ENCODE results near the gene TMEM179.
"Not testable (repeated sequence)": the region's sequence is repeated elsewhere in the genome, so short reads cannot be mapped to it uniquely, and the experiment has no call there.

The TMEM179 gene

GRCh38 chr14:104604458-104605449 lies at the start of gene TMEM179:
Gene TMEM179 (minus strand): TSS chr14:104604772. CDS start chr14:104604741, 31 bp downstream.
- in situ Hi-C loops (cut with MboI; ENCODE audit: low sequenced_read_pairs): no loop called here

GRCh38 chr14:104654119-104654518 lies 49.5 kb upstream of the TMEM179 start:
- in situ Hi-C loops (cut with MboI; ENCODE audit: low sequenced_read_pairs): no loop called here

- in situ Hi-C loops (cut with MboI; ENCODE audit: low sequenced_read_pairs): not testable (repeated sequence)
Measured at GRCh38 chr14:104653130-104653920, 48.8 kb upstream of the TMEM179 start.

- in situ Hi-C loops (cut with MboI; ENCODE audit: low sequenced_read_pairs): no loop called here
Measured at GRCh38 chr14:104652386-104652785, 47.8 kb upstream of the TMEM179 start.

- in situ Hi-C loops (cut with MboI; ENCODE audit: low sequenced_read_pairs): no loop called here
Measured at GRCh38 chr14:104651876-104652260, 47.3 kb upstream of the TMEM179 start.

- in situ Hi-C loops (cut with MboI; ENCODE audit: low sequenced_read_pairs): no loop called here
Measured at GRCh38 chr14:104650981-104651875, 46.7 kb upstream of the TMEM179 start.

GRCh38 chr14:104650057-104650980 lies 45.7 kb upstream of the TMEM179 start:
- in situ Hi-C loops (cut with MboI; ENCODE audit: low sequenced_read_pairs): no loop called here

GRCh38 chr14:104647467-104648043 lies 43.0 kb upstream of the TMEM179 start:
- in situ Hi-C loops (cut with MboI; ENCODE audit: low sequenced_read_pairs): no loop called here

- in situ Hi-C loops (cut with MboI; ENCODE audit: low sequenced_read_pairs): no loop called here
Measured at GRCh38 chr14:104644656-104645378, 40.2 kb upstream of the TMEM179 start.

- in situ Hi-C loops (cut with MboI; ENCODE audit: low sequenced_read_pairs): no loop called here
Measured at GRCh38 chr14:104644091-104644635, 39.6 kb upstream of the TMEM179 start.

- in situ Hi-C loops (cut with MboI; ENCODE audit: low sequenced_read_pairs): no loop called here
Measured at GRCh38 chr14:104643306-104643705, 38.7 kb upstream of the TMEM179 start.

- in situ Hi-C loops (cut with MboI; ENCODE audit: low sequenced_read_pairs): no loop called here
Measured at GRCh38 chr14:104642540-104642868, 37.9 kb upstream of the TMEM179 start.

GRCh38 chr14:104641753-104642539 lies 37.4 kb upstream of the TMEM179 start:
- in situ Hi-C loops (cut with MboI; ENCODE audit: low sequenced_read_pairs): no loop called here

- in situ Hi-C loops (cut with MboI; ENCODE audit: low sequenced_read_pairs): no loop called here
Measured at GRCh38 chr14:104640681-104641080, 36.1 kb upstream of the TMEM179 start.

- in situ Hi-C loops (cut with MboI; ENCODE audit: low sequenced_read_pairs): no loop called here
Measured at GRCh38 chr14:104639885-104640548, 35.4 kb upstream of the TMEM179 start.

GRCh38 chr14:104639471-104639870 lies 34.9 kb upstream of the TMEM179 start:
- in situ Hi-C loops (cut with MboI; ENCODE audit: low sequenced_read_pairs): no loop called here

- in situ Hi-C loops (cut with MboI; ENCODE audit: low sequenced_read_pairs): no loop called here
Measured at GRCh38 chr14:104638927-104639450, 34.4 kb upstream of the TMEM179 start.
